Hematopoietic multipotent progenitor cell treated with erythropoietin and hydrocortisone succinate and interleukin-3 and kit ligand, for 6 days (in vitro differentiated cells): Measurements from ENCODE around the gene DHX15.
"Not testable (repeated sequence)": the region's sequence is repeated elsewhere in the genome, so short reads cannot be mapped to it uniquely, and the experiment has no call there.

ENCODE experiments used
- DNase-seq: peaks from one replicate; pipeline ENCODE4 v3.0.0-alpha.2; 2015

Gene DHX15

DNA sequence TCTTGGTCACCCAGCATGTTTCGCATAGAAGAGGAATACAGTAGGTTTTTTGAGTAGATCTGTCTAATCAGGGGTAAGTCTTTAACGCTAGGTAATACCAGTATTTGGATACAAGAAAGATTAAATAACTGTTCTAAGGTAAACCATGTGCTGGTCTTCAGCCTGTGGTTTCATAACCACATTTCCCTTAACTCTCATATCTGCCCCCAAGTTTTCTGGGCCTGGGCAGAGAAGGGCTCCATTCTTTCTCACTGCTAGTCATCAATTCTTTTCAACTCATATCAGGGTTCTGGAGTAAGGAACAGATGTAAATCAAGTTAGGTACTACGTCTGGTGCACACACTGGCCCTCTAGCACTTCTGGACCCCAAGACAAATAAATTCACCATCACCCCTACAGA is 49.0 kb downstream of the DHX15 start:
- DNase-seq: no peak

DNA sequence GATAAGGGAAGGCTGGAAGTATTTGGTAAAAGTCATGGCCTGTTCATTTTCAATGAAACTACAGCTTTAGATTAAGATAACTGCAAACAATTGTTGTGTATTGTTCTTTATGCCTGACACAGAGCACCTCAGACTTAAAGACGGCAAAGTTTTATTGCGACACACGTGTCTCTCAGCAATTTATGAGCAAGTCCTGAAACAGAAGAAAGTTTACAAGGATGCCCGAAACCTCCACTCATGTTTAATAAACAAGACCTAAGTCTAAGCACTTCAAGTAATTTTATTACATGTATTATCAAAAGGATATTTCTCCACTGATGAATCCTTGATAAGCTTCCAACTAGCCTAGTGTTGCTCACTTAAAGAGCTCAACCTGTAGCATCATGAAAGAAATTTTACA is 51.0 kb downstream of the DHX15 start:
- no peak for DNase-seq

DNA sequence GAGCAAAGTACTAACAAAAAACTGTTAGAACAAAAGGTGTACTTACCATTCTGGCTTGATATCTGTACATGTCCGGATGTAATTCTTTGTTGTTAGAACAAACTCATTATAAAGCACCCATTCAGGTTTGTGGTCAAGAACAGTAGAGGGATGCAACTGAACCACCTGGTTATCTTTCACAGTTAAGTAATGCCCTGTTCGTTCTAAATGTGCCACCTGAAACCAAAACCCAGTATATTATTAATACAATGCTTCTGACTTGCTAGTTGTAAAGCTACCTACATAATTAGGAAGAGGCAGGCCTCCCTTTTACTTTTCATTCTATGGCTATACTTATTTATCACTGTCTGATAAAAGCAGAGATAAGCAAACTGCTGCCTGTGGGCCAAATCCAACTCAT is 54.8 kb downstream of the DHX15 start:
- DNase-seq: no peak

DNA sequence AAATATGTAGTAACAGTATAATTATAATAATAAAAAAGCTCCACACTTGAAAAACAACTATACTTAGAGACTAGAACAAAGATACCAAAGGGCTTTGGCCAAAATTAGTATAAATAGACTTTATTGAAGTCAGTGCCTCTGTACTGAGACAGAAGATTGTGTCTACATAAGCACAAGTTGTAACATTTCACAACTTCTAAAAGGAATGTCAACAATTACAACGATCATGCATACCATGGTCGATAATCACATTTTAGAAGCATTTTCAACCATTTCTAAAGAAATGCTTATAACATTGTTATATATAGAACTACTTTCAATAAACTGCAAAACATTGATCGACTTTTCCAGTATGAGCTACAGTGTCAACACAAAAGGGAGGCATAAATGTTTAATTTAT is 57.0 kb downstream of the DHX15 start:
- no peak for DNase-seq

DNA sequence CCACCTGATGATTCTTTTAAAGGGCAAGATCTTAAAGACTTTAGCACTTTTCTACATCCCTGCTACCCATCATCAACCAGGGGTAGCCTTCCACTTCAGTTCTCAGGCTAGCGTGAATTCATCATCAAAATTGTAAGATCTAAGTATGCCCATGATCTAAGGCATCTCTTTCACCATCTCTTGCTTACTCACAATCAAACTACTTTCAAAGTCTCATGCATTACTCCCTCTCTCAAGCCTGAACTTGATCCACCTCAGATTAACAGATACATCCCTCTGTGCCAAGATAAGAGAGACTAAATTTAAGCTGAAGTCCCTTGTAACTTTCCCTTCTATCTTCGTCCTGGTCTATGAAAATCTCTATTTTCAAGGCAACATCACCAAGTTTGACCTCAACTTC is 62.8 kb downstream of the DHX15 start:
- no peak for DNase-seq

DNA sequence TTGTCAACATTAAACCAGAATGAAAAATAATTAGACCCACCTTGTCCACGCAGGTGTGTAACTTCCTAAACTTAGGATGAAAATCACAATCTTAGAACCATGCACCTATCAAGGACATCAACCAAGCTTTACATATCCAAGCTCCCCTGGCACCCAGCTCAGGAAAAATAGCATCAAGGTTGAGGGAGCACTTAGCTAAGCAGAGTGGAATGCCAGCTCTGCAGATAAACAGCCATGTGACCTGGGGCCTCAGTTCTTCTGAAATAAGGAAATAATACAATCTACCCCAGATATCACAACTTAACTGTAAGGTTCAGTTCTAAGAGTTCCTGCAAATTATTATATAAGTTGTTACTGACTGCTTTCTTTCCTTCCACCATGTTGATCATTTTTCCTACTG is 64.7 kb downstream of the DHX15 start:
- no peak for DNase-seq

DNA sequence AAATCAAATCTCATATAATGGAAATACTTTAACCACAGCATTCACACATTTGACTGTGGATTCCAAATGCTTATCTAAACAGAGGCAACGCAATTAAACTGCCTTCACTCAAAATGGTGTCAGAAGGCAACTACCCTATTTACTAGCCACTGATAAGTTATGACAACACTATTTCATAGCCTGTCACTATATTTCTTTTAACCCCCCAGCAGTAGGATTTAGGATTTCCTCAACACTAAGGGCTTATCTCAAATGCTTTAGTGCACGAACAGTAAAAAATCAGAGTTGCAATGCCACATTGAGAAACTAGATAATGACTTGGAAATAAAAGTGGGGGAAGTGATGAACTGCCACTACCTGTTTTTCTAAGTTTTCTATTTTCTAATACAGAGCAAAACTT is 66.7 kb downstream of the DHX15 start:
- DNase-seq: peak; percentile 52

DNA sequence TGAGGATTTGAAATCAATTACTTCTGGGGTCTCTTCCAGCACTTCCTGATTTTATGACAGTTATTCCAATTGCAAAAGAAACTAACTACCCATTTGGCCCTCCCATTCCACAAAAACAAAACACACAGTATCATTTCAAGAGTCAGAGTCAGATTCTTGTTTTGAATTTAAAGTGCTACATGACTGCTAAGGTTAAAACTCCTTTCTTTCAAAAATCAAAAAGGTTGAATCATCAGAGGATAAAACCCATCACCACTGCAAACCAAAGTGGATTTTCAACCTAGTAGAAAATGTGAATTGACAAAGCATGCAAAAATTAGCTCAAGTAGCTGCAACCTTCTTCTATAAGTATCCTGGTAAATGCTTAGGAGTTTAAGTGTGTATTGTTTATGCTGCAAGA is 67.4 kb downstream of the DHX15 start:
- no peak for DNase-seq

DNA sequence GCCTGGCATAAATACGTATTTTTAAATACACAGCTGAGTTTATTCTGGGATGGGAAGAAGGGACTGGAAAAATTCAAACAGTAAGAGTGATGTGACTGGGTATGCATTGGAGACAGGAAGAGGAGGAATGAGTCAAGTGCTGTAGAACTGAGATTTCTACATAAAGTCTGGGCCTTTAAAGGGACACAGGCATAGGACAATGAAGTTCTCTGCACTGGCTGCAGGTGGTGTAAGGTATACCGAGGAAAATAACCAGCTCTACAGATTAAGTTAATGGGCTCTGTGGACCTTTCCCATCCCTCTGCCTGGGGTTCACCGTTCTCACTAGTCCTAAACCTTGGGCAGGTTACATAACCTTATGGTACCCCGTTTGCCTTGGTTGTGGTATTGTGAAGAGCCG is 68.7 kb downstream of the DHX15 start:
- DNase-seq: no peak

DNA sequence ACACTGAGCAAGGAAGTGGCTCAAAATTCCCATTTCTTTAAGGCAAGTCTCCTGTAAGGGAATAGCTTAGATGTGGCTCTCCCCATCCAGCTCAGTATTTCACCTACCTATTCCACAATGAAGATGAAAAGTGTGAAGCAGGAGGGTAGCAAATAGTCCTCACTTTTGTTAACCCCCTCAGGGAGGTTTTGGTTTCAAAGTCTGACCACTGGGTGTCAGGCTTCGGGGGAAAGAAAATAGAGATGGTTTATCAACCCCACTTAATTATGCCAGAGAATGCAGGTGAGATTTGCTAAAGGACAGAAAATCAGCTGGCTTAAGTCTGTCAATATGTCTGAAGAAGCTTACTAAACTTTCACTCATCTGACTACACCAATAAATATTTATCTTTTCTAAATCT is 69.5 kb downstream of the DHX15 start:
- peak; percentile 29 for DNase-seq

DNA sequence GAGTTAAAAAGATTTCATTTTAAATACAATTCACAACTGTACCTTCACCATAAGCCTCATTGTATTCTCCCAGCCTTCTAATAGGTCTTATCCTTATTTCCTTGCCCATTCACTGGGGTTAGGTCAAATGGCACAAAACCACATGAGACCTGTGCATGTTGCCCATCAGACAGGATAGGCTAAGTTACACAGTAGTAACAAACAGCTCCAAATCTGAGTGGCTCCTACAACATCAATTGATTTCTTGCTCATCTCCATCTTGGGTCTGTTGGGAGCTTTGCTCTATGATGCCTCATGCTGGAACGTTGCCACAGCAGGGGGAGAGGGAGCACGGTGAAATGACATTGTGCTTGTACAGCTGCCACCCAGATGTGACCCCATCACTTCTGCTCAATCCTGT is 70.6 kb downstream of the DHX15 start:
- no peak for DNase-seq

DNA sequence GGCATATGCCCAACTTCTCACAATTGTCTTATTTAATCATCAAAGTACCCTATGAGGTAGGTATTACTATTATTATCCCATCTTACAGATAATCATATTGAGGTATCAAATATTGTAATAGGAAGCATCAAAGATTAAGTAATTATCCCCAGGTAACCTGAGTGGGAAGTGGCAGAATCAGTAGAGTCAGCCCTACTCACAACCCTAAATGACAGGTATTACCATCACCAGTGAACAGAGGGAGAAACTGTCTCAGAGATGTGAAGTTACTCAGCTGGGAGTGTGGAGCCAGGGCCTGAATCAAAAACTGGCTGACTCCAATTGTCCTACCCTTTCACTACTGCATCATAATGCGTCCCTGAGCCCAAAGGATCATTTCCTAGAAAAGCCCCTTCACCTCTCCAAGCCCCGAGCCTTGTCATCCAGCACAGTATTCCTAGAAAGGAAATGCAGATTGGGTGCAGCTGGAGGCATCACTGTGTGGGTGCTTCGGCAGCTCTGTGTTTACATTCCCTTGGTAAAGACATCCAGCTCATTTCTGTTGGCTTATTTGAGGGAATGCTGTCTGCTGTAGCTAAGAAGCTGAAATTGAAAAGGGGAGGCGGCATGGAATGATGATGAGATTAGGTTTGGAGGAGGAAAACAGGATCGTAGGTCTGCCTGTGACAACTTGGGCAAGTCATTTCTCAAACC is 72.8 kb downstream of the DHX15 start:
- DNase-seq: no peak

DNA sequence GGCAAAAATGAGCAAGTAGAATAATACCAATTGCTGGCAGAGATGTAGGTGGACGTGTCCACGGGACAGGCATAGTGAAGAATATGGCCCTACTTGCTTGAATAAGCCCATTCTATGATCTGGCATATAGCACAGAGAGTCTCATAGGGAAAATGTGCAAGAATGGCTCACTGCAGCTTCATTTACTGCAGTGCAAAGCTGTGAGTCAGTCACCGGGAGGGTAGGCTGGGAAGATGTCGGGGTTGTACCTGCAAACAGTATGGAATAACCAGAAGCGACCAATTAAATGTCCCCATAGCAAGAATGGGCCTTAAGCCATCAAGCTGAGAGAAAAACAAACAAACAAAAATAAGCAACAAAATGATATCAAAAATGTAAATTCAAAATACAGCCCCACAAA is 74.3 kb downstream of the DHX15 start:
- DNase-seq: no peak

DNA sequence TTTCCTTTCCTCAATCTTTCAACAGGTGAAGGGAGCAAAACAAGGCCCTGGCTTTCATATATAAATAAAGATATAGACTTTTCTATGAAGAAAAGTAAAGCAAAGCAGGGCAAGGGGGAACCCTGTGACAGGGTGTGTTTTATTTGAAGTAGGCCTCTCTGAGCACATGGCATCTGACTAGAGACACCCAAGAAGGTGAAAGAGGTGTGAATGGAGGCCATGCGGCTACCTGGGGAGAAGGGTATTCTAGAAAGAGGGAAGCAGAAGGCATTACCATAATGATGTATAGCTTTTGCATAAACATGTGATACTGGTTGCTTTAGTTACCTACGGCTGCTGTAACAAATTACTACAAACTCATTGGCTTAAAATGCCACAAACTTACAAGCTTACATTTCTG is 75.8 kb downstream of the DHX15 start:
- DNase-seq: no peak

DNA sequence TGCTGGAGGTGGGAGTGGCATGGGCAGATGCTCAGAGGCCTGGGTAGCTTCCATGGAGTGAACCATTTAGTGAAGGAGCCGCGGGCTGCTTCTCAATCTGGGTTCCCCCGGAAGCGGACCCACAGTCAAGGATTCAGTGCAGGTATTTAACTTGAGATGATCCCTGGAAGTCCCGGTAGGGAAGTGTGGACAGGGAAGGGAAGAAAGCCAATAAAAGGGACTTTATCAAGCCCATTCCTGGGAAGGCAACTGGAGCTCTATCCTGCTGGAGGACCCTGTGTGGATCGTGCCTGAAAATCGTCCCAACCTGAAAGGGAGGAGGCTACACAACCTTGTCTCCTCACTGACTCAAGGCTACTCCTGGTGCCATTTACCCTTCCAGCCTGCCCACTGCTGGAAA is 76.9 kb downstream of the DHX15 start:
- DNase-seq: no peak

DNA sequence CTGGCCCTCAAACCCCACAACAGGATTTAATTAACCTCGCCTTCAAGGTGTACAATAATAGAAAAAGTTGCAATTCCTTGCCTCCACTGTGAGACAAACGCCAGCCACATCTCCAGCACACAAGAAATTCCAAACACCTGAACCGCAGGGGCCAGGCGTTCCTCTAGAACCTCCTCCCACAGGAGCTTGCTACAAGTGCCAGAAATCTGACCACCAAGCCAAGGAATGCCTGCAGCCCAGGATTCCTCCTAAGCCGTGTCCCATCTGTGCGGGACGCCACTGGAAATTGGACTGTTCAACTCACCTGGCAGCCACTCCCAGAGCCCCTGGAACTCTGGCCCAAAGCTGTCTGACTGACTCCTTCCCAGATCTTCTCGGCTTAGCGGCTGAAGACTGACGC is 81.3 kb downstream of the DHX15 start:
- not testable (repeated sequence) for DNase-seq

DNA sequence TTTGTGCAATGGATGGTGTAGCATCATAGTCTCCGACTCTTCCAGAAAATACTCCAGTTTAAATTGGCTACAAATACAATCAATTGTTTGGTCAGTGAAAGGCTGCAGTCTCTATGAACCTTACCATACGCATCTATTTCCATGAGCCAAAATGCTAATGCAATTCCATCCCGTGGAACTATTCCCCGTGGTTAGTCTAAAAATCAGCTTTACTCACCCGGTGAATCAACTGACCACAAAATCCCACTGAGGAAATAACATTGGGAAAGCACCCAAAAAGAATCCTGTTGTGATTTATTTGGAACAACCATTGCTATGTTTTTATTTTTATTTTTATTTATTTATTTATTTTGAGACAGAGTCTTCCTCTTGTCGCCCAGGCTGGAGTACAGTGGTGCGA is 87.1 kb downstream of the DHX15 start:
- DNase-seq: no peak

DNA sequence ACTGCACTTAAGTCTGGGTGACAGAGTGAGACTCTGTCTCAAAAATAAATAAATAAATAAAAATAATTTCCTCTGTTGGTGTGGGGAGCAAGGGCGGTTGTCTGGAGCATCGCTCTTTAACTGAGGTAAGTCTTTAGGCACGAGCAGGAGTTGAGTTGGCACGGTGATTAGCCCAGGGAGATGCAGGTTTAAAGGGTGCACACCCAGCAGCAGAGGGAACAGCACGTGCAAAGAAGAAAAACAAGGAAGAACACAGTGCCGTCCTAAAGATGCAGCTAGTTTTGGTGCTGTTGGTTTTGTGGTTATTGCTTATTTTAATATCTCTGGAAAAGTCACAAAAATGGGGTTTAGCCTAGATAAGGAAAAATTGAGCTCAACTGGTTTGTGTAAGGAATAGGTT is 87.8 kb downstream of the DHX15 start:
- no peak for DNase-seq

DNA sequence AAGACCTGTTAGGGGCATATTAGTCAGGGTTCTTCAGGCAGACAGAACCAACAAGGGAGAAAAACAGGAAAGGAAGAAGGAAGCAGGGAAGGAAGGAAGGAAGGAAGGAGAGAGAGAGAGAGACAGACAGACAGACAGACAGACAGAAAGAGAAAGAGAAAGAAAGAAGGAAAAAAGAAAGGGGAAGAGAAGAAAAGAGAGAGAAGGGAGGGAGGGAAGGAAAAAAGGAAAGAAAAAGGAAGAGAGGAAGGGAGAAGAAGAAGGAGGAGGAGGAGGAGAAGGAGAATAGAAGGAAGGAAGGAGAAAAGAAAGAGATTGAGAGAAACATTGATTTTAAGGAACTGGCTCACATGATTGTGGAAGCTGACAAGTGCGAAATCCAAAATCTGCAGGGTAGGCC is 89.0 kb downstream of the DHX15 start:
- DNase-seq: no peak

DNA sequence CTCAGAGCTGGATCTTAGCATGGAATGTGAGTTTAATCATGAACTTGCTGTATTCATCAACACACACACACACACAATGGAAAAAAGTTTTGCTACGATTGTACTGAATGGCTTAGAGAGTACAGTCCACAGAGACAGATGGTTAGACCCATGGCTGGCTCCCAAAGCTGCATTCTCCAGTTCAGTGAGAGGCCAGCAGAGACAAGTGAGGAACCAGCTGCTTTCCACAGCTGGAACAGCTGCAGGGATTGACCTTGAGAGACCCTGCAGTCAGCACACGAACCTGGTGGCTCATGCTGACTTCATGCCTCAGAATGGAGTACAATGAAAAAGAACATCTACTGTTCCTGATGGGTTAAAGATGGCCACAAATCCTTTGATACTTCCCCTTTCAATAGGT is 94.5 kb downstream of the DHX15 start:
- no peak for DNase-seq

DNA sequence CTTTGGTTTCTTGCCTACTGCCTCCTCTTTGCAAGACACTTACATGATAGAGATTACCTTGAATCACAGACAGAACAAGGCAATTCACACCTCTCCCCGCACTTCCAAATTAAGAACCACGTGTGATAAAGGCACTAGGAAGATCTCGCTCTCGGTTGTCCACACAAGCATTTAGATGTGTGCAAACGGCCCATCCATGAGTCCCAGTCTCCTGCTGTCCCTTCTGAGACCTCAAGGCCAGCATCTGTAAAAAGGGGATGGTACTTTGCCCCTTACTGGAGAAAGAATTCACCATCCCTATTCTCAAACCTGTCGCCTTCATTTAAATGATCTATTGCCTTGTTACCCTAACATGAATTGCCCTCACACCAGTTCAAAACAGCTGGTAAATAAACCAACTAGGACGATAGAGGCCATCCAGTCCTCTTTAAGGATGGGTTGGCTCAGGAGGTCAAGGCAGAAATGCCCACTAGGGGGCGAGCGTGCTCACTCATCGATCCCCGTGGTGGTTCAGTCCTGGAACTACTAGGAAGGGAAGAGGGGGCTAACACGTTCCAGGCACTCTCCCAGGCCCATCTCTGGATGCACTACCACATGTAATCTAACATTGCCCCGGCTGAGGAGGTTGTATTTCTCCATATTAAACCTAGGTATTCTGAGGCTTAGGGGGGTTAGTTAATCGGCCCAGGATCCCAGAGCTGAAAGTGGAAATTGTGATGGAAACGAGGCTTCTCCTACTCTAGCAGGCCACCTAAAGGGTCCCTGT is 95.8 kb downstream of the DHX15 start:
- DNase-seq: peak; percentile 85

DNA sequence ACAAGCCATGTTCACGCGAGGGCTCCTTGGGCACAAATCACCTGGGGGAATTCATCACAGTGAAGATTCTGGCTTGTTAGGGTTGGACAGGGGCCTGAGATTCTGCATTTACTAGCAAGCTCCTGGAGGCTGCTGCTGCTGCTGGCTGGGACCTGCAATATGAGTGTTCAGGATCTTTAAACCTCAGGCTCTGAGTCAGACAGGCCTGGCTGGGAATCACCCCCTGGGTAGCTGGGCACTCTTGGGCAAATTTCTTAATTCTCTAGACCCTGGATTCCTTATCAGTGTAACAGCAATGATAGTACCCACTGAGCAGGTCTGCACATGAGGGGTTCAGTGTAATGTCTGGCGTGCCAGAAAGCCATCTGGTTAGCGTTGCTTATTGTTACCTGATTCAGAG is 101.5 kb downstream of the DHX15 start:
- no peak for DNase-seq

DNA sequence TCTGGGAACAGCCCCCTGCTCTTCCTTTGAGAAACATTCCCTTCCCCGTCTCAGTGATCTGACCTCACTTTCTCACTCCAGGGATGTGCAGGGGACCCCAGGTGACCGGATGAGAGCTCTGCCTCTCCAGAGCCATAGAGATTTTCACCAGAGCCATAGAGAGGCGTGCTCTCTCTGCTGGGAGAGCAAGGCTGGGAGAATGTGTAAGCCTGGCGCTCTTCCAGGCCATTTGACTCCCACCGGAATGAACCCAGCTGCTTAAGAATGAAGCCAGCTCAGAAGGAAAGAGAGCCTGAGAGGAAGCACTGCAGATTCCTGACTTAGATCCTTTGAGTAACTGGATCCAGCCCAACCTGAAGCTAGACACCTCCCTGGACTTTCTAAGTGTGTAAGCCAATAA is 106.4 kb downstream of the DHX15 start:
- DNase-seq: no peak
